ENCODE data around the gene ESYT1.

DNA sequence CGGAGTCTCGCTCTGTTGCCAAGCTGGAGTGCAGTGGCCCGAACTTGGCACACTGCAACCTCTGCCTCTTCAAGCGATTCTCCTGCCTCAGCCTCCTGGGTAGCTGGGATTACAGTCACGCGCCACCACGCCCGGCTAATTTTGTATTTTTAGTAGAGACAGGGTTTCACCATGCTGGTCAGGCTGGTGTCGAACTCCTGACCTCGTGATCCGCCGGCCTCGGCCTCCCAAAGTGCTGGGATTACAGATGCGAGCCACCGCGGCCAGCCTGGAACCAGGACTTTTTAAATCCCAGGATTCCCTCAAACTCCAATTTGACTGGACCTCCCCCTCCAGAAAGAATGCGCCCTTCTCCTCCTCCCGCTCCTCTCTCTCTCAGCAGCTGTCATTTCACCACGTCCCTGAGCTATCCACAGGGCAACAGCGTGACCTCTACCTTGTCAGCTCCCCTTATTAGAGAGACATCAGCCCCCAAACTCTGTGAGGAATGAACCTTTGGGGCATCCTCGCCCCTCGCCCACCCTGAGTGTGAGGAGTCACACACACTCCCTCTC is 2.0 kb downstream of the ESYT1 start:
- TF ChIP-seq, protein P1, sequence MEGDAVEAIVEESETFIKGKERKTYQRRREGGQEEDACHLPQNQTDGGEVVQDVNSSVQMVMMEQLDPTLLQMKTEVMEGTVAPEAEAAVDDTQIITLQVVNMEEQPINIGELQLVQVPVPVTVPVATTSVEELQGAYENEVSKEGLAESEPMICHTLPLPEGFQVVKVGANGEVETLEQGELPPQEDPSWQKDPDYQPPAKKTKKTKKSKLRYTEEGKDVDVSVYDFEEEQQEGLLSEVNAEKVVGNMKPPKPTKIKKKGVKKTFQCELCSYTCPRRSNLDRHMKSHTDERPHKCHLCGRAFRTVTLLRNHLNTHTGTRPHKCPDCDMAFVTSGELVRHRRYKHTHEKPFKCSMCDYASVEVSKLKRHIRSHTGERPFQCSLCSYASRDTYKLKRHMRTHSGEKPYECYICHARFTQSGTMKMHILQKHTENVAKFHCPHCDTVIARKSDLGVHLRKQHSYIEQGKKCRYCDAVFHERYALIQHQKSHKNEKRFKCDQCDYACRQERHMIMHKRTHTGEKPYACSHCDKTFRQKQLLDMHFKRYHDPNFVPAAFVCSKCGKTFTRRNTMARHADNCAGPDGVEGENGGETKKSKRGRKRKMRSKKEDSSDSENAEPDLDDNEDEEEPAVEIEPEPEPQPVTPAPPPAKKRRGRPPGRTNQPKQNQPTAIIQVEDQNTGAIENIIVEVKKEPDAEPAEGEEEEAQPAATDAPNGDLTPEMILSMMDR (IDR thresholded peaks at IDR 0.05) = no peak
- TF ChIP-seq POLR2A (IDR thresholded peaks at IDR 0.05) = no peak

Data from lower leg skin (tissue), 3 donors.